HG03280 (cell line): Measurements from ENCODE around the gene HSPB6.

ENCODE experiments used
- ATAC-seq: cut with Tn5 transposase; IDR thresholded peaks from one replicate; pipeline ENCODE4 v1.9.1; 2021; ENCODE audit warnings: mild to moderate bottlenecking, moderate library complexity; ENCODE audit not compliant: unreplicated experiment

The HSPB6 gene

DNA sequence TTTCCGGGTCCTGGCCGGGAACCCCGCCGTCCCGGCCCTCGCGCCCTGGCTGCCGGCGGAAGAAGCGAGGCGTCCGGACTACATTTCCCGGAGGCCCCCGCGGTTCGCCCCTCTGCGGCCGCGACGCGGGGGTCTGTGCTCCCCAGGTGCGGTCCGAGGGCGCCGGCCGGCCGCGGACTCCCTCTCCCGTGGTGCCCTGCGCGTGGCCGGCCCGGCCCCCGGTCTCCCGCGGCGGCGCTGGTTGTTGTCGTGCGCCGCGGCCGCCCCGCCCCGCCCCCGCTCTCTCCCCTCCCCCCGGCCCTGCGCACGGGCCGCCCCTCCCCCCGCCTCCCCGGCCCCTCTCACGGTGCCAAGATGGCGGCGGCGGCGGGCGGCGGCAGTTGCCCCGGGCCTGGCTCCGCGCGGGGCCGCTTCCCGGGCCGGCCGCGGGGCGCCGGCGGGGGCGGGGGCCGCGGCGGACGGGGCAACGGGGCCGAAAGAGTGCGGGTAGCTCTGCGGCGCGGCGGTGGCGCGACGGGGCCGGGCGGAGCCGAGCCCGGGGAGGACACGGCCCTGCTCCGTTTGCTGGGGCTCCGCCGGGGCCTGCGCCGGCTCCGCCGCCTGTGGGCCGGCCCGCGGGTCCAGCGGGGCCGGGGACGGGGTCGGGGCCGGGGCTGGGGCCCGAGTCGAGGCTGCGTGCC lies 39.0 kb downstream of the HSPB6 start, which contains the start of gene KMT2B:
KMT2B (plus strand) TSS at position 339 of the 680 bp plus-strand sequence; CDS start at position 355, 16 bp downstream.
- peak; percentile 48 for ATAC-seq

DNA sequence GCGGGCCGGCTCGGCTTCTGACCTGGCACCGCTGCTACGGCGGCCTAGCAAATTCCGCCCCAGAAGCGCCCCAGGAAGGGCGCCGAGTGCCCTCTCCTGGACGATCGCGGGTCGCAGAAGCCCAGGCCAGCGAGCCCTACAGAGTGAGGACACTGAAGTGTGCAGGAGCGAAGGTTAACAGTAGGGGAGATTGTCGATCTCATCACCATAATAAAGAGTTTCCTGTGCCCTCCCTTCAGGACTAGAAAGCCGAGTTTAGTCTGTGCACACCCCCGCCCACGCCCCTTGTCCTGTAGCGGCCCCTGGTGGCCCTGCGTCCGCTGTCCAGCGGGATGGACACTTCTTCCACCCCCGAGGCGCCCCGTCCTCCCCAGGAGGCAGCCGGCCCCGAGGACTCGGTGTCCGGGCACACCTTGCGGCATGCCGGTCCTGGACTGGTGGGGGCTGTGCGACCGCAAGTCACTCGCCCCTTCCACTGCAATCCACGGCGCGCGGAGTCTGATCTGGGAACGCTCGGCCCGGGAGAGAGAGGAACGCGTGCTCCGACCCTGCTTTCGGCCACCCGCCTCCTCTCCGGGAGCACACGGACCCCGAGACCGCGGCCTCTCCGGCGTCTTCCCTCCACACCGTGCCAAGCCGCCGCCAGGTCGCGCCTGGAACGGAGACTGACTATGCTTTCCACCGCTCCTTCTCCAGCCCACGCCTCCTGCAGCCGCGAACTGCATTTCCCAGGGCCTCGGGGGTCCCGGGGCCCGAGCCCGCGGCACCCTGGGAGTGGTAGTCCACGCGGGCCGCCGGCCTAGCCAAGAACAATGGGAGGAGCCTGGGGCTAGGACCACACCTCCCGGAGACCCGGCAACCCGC lies 39.8 kb downstream of the HSPB6 start:
- peak; percentile 57 for ATAC-seq

DNA sequence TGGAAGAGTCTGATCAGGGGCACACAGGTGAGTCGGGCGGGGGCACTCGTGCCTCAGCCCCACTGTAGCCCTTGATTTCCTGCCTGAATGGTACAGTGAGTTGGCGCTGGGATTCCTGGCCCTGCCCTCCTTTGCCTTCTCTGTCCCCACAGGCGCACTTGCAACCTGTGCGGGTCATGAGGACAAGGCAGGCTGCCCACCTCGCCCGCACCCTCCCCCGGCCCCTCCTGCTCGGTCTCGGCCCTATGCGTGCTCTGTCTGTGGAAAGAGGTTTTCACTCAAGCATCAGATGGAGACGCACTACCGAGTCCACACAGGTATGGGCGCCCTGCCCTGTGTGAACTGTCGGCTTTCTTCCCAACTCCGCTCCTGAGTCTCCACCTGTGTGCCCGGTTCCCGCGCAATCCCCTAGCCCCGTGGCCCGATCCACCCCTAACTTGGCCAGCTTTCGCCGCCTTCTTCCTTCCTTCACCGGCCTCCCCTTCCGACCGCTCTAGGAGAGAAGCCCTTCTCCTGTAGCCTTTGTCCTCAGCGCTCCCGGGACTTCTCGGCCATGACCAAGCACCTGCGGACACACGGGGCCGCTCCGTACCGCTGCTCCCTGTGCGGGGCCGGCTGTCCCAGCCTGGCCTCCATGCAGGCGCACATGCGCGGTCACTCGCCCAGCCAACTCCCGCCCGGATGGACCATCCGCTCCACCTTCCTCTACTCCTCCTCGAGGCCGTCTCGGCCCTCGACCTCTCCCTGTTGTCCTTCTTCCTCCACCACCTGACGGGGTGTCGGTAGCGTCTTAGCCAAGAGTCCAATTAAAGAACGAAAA lies 40.6 kb downstream of the HSPB6 start:
- ATAC-seq = no peak

DNA sequence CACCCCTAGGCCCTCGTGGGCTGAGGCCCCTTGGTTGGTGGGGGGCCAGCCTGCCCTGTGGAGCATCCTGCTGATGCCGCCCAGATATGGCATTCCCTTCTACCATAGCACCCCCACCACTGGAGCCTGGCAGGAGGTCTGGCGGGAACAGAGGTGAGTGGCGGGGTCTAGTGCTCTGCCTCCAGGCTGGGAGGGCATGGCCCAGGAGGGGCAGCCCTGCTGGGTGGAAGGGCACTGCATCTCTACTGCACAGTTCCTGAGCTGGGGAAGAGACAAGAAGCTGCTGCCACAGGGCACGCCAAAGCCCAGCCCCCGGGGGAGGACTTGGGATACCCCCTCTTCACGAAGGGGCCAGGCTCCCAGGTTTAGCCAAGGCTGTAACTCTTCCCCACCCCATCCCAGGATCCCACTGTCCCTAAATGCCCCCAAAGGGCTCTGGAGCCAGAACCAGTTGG lies 41.4 kb downstream of the HSPB6 start:
- ATAC-seq = no peak

DNA sequence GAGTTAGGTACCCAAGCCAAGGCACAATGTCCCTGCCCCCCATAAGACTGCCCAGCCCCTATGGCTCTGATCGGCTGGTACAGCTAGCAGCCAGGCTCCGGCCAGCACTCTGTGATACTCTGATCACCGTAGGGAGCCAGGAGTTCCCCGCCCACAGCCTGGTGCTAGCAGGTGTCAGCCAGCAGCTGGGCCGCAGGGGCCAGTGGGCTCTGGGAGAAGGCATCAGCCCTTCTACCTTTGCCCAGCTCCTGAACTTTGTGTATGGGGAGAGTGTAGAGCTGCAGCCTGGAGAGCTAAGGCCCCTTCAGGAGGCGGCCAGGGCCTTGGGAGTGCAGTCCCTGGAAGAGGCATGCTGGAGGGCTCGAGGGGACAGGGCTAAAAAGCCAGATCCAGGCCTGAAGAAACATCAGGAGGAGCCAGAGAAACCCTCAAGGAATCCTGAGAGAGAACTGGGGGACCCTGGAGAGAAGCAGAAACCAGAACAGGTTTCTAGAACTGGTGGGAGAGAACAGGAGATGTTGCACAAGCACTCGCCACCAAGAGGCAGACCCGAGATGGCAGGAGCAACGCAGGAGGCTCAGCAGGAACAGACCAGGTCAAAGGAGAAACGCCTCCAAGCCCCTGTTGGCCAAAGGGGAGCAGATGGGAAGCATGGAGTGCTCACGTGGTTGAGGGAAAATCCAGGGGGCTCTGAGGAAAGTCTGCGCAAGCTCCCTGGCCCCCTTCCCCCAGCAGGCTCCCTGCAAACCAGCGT lies 42.1 kb downstream of the HSPB6 start:
- no peak for ATAC-seq

DNA sequence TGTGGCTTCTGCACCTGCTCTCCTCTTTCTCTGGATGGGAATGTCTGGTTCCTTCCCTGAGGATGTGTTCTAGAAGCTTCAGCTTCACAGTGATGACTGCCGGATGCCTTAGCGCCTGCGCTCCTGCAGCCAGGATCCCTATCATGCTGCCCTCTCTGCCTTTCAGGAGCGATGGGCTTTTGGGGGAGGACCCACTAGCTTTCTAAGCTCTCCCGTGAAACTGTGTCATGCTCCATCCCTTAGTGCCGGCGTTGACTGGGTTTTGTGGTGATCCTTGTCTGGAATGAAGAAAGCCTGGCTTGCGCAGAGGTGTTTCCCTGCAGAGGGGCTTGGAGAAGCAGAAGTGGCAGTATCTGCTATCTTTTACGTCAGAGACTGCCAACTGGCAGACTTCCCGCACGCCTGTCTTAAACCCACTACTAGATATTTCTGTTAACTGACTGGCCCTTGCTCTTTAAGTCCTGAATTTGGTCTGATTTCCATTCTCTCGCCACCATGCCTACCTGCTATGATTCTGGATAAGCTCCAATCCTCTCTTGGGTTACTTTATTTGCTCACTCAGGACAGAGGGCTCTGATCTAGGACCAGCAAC lies 42.8 kb downstream of the HSPB6 start:
- no peak for ATAC-seq

DNA sequence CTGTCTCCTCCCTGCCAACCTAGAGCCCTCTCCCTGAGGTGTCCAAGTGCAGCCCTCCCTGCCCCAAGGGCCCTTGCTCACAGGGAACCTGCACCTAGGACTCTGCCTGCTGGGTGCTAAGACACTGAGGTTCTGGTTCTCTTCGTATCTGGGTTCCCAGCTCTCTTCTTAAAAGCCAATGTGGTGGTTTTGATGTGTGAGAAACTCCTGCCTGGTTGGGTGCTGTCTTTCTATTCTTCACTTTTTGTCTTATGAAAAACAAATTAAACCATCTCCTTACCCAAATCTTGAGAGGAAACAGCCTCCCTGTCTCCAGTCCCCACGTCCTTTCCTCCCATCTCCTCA lies 43.4 kb downstream of the HSPB6 start:
- no peak for ATAC-seq

DNA sequence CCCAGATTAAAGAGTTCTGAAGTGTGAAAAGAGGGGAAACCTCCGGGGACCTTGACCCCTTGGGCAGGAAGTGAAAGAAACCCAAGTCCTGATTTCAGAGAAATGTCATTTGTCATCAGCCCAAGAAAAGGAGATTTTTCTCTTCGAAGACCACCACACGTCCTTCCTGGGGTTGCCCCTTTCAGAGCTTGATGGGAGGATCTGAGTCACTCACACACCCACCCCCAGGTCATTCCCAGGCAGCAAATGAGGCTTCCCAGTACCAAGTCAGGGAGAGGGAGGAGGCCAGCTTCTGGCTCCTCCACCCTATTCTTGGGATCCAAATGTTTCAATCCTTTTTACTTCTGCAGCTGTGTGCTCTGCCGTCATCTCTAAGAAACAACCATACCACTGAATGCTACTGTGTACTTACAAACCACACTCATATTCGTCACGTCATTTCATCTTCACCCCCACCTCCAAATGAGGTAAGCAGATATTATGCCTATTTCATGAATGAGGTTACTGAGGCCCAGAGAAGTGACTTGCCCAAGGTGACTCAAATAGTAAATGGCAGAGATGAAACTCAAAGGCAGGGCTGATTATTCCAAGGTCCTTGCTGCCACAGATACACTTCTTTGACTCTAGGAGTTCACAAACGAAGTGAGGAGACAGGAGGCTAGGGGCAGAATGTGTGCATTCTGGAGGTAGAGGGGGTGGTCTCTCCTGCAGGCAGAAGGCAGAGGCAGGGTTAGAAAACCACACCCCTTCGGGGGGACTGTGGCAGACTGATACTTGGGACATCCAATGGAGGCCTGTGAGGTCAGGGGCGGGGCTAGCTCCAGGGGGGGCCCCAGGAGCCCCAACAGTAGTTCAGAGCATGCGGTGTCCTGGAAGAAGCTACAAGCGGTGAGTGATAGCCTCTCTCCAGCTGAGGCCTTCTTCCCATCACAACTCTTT lies 44.0 kb downstream of the HSPB6 start:
- ATAC-seq = no peak

DNA sequence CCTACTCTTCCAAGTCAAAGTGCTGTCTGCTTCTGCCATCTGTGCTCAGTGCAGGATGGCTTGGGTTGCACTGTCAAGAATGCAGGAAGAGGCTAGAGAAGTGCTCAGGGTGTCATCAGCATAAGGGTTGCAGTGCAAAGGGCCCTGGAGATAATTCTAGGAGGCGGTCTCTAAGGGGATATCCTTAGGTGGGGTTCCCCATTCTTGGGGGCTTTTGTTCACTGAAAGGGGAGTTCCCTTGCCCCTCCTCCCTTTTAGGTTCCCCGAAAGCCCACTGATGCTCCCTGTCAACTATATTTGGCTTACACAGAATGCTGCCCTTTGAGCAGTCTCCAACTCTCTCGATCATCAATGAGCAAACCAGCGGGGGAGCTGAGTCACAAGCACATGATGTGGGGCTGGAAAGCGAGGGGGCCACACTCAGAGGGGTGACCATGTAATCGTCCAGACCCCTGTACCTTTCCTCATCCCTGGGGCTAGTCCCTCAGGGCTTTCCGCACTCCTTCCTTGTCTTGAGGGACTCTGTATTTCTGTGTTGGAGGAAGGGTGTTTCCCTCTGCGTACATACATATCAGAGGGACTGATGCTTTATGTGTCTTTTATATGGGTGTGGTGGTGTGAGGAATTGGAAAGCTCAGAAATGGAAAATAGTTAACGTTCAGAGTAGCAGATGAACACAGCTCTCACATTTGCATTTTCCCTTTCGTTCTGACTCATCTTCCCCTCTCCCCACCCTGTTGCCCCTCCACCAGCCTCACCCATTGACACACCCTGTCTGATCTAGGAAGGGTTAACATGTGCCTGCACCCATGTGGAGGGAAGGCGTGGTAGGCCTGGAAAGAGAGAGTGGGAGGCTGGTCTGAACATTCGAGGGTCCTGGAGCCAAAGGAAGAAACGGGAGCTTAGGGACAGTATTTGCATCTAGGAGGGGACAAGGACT lies 45.8 kb downstream of the HSPB6 start:
- no peak for ATAC-seq

DNA sequence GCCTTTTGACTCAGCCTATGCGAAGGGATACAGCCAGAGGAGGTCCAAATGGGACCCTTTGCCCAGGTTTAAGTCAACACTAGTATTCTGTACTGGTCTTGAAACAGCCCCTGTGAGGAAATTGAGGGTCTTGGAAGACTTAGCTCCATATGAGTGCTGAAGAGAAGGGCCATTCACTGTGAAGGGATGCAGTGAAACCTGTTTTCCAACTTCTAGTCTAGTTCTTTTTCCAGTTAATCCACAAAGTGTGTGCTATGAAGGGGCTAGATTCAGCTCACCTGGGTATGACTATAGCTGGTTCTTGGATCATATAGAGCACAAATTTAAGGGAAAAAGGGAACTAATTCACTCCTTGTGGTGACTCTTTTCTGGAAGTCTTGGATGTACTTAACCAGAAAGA lies 48.4 kb downstream of the HSPB6 start:
- no peak for ATAC-seq
